ENCODE results near the gene DNMT3L.
"Not testable (repeated sequence)": the region's sequence is repeated elsewhere in the genome, so short reads cannot be mapped to it uniquely, and the experiment has no call there.

DNMT3L gene

DNA sequence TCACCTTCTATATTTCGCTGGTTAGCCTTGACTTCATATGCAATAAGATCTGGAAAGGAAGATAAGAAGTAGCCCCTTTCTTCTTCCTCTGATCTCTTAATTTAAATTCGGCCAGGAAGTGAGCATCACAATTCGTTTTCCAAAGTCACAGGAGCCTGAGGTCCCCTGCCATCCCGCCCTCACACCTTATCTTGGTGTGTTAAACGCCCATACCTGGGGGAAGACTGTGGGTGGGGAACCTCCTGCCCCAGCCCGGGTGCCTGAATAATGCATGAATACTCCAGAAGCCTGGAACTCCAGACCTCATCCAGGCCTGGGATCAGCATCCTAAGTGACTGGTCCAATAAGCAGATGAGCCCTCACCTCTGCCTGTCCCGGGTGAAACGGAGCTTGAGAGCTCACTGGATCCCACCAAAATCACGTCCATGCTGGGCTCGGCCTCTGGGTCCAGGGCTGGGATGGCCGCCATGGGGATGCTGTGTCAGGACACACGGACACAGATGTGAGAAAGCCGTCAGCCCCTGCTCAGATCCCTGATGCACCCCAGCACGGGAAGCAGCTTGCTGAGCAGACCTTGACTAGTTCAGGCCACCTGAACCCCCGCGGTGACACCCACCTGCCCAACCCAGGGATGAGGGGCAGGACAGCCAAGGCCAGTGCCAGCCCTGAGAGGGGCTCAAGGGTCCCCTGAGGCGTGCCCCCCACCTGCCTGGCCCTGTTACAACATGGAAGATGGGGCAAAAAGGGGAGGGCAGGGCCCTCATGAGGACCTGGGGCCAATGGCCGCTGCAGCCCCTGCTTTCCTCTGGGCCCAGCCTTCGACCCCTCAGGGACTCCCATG is 686 bp downstream of the DNMT3L start:
- no peak for TF ChIP-seq CTCF (IDR thresholded peaks at IDR 0.05; ENCODE audit: extremely low read depth, missing control alignments)
- DNase-seq (ENCODE audit: low spot score) = no peak

GRCh38 chr21:44260066-44260465 is 1.6 kb downstream of the DNMT3L start:
- no peak for TF ChIP-seq CTCF (IDR thresholded peaks at IDR 0.05; ENCODE audit: extremely low read depth, missing control alignments)
- DNase-seq (ENCODE audit: low spot score) = no peak

DNA sequence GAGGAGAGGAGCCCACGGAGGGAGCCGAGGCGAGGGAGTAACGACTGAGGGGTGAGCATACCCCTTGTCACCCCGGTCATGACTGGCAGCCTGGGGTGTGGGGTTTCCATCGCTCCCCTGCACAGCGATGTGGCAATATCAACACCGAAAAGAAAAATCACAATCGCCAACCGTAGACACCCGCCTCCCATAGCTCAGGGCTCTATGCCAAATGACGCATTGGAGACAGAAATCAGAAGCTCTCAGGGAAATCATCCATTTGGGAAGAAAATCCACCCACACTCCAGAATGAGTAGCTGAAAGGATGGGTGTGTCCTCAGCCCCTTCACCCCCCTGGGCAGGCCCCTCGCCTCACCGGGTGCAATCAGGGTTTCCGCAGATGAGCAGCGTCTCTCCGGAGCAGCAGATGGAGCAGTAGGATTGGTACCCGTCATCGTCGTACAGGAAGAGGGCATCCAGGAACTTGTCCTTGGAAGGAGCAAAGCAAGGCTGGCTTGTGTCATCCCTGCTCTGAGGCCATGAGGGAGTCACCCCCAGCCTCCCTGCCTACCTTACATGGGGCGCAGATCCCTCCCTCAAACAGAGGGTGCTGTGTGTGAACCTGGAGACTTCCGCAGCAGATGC is 2.5 kb downstream of the DNMT3L start:
- no peak for DNase-seq (ENCODE audit: low spot score)

GRCh38 chr21:44258056-44258725 is 3.5 kb downstream of the DNMT3L start:
- TF ChIP-seq CTCF (IDR thresholded peaks at IDR 0.05; ENCODE audit: extremely low read depth, missing control alignments) = no peak
- no peak for DNase-seq (ENCODE audit: low spot score)

More for the DNA sequence above, 2.5 kb downstream of the DNMT3L start:
- no peak for TF ChIP-seq CTCF (IDR thresholded peaks at IDR 0.05; ENCODE audit: extremely low read depth, missing control alignments)

DNA sequence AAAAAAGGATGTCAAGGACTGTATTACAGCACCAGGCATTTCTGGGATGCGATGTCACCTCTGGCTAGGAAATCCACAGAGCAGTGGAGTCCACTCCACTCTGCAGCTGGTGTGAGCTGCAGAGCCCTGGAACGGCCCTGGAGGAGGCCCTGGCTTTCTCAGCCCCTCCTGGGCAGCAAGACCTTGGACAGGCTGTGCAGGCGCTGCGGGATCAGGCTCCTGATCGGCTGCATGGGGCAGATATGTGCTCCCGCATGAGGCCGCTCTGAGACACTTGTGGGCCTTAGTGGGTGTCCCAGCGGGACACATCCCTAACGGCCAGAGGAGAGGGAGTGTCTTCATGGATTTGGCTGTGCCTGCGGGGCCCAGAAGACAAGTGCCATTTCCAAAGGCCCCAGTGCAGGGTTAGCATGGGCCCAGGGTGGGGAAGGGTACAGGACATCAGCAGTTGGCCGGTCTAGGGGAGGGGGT is 6.2 kb downstream of the DNMT3L start:
- no peak for DNase-seq (ENCODE audit: low spot score)
- no peak for TF ChIP-seq CTCF (IDR thresholded peaks at IDR 0.05; ENCODE audit: extremely low read depth, missing control alignments)

DNA sequence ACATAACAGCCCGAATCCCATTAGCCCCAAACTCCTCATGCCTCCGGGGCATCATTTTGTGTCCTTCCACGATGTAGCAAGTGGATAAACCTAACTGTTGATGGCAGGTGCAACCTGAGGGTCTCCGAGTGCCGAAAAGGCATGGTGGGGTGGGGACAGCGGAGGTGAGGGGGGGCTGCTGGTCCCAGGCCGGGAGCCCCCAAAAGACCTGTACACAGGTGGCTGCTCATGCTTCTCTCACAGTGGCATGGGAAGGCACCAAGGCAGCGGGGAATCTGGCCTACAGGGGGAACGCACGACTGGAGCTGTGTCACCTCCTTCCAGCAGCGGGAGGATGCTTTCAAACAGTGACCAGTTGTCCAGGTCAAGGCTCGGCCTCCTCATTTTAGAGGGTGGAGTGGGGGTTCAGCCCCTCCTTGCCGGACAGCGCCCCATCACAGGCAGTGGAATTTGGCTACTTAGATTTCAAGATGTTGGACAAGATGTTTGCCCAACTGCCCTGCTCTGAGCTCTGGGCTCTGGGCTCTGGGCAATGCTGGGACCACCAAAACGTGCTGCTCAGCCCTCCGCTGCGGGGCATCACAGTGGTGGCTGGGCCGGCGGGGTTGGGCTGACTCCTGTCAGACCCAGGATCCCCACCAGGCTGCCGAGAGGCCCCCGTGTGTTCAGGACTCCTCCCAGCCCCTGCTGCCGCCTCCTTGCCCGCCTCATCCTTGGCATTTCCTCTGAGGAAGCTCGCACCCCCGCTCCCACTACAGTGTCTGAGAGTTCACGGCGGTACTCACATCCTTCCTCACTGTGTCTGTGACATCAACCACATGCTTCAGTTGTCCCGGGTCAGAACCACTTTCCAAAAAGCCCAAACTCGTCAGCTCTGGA is 7.6 kb downstream of the DNMT3L start:
- TF ChIP-seq CTCF (IDR thresholded peaks at IDR 0.05; ENCODE audit: extremely low read depth, missing control alignments) = no peak
- DNase-seq (ENCODE audit: low spot score) = no peak

DNA sequence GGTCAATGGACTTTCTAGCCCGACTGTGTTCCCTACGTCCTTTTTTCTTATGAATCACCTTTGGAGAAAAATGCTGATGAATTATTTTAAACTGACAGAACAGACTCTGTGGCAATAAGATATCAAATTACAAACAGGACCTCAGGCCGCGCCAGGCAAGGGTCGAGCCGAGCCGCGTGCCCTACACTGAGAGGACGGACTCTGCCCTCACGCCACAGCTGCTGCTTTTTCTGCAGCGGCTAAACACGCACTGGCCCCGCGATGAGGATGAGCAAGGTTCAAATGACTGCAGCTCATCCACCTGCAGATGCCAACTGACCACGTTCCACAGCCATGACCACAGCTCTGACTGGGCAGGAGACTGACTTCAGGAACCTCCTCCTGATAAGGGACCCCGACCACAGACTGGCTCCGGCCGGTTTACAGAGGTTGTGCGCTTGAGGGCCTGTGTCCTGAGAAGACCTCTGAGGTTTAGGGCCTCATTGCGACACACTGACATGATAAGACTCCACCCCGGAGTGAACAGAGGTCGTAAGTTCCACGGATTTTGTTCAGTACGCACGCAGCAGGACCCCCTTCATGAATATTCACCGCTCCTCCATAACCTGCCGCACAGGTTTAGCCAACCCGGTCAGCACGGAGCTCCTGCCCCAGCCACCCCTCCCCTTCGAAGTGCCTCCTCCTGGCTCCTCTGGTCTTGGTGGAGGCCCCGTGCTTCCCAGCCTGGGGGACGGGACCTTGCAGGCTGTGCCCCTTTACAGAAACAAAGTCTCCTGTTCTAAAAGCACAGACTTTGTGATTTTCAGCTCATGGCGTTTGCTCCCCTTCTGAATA is 12.3 kb downstream of the DNMT3L start:
- not testable (repeated sequence) for DNase-seq (ENCODE audit: low spot score)

DNA sequence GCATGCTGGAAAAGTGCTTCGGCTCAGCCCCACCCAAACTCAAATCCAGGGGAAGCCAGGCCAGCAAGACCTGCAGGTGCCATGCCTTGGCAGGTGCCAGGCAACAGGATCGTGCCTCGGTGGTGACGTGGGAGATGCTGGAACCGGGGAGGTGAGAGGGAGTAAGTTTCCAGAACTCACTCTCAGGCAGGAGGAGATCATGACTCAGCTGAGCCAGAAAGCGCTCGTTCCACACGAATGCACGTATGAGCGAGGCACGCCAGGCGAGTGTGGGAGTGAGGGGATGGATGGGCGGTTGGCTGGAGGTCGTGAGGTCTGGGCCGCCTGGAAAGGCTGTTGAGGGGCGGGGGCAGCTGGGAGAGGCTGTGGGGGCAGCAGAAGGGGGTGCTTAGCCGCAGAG is 13.8 kb downstream of the DNMT3L start:
- DNase-seq (ENCODE audit: low spot score) = not testable (repeated sequence)

DNA sequence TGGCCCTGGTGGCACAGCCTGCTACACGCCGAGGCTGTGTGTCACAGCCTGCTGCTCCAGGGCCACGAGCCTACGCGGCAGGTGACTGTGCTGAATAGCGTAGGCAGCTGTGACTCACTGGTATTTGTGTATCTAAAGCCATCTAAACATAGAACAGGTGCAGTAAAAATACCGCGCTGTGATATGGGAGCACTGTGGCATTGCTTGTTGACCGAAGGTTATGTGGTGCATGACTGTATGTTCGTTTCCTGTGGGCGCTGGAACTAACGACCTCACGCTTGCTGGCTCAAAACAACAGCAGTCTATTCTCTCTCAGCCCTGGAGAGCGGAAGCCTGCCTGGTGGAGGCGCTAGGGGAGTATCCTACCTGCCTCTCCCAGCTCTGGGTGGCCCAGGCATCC is 17.7 kb downstream of the DNMT3L start:
- not testable (repeated sequence) for DNase-seq (ENCODE audit: low spot score)

GRCh38 chr21:44241281-44241680 is 20.4 kb downstream of the DNMT3L start:
- DNase-seq (ENCODE audit: low spot score) = not testable (repeated sequence)
